GM18907 (cell line): Measurements from ENCODE around the gene ARHGAP22.
A peak's percentile ranks its signal among the peaks of the same experiment; 100 is the strongest.

Source experiments
- ATAC-seq: cut with Tn5 transposase; IDR thresholded peaks from one replicate; pipeline ENCODE4 v1.9.1; 2021; ENCODE audit warnings: mild to moderate bottlenecking, moderate library complexity; ENCODE audit not compliant: unreplicated experiment

Gene ARHGAP22

DNA sequence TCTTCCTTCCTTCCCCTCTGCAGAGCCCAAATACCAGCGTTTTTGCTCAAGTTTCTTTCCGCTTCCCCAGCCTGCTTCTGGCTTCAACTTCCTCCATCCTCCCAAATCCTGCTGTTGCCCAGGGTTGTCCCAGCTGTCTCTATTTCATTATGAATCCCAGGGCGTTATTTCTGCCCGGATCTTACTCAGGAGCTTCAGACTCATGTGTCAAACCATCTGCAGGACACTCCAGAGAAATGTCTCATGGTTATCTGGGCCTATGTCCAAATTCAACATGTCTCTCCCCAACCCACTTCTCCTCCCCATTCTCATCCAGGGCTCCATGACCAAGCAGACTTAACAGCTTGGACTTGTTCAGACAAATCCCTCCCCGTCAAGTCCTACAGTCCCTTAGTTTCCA is 15.6 kb downstream of the ARHGAP22 start:
- ATAC-seq, result no peak

DNA sequence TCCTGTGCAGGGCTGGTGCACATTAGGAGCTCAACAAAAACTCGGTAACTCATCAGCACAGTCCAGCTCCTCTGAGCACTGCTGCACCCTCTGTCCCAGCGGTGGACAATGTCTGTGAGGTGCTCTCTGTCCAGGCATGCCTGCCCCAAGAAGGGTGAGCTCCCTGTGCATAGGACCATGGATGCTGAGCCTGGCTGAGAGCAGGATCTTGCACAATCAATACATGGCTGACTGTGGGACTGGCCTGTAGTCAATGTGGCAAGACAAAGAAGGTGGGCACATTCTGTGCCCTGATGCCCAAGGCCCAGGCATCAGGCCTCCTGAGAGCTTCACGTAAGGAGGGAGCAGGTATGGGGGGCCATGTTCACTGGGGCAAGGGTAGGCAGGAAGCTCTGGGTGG is 17.1 kb downstream of the ARHGAP22 start:
- no peak for ATAC-seq

DNA sequence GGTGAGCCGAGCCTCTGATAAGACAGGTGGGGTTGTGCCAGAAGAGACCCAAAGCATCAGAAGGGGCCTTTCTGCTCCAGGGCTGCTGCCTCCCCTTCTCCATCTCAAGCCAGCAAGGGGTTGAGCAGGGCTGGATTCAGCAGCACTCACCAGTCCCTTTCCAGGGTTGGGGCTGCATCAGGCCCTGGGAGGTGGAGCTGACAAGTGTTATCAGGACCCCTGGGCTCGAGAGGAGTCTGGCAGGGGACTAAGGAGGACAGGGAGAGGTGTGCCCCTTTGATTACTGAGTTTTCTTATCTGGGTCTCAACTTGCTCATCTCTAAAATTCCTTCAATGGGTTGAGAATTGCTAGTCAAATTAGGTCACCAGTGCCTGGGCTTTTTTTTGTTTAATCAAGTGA is 17.8 kb downstream of the ARHGAP22 start:
- ATAC-seq, result no peak

DNA sequence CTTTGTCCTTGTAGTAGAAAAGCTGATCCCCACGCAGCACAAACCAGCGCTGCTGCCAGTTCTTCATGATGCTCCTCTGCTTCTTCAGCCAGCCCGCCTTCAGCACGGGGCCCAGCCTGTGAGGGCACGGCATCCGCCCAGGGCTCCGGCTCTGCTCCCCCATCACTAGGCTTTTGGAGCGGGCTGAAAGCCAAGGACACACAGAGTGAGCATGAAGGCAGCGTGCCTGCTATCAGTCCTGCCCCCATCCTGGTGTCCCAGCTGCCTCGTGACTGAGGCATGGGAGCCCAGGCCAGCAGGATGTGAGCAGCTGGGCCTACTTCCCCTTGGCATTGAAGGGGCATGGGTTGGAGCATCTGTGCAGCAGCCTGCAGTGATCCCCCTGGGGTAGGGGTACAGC is 21.9 kb downstream of the ARHGAP22 start:
- ATAC-seq, result no peak

DNA sequence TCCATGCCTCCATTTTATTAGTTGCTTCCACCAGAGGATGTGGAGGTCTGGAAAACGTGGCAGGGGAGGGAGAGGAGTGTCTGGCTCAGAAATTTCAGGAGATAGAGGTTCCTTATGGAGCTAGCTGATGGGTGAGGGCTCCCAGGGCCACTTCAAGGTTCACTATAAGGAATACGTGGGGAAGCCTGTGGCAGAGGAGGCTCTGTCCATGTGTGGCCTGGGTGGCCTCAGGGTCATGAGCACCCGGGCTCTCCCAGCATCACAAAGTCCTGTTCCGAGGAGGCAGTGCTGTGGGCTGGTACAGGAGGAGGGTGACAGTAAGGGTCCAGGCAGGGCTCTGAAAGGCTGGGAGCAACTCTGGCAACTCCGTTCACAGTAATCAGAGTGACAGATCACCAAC is 24.6 kb downstream of the ARHGAP22 start:
- no peak for ATAC-seq

DNA sequence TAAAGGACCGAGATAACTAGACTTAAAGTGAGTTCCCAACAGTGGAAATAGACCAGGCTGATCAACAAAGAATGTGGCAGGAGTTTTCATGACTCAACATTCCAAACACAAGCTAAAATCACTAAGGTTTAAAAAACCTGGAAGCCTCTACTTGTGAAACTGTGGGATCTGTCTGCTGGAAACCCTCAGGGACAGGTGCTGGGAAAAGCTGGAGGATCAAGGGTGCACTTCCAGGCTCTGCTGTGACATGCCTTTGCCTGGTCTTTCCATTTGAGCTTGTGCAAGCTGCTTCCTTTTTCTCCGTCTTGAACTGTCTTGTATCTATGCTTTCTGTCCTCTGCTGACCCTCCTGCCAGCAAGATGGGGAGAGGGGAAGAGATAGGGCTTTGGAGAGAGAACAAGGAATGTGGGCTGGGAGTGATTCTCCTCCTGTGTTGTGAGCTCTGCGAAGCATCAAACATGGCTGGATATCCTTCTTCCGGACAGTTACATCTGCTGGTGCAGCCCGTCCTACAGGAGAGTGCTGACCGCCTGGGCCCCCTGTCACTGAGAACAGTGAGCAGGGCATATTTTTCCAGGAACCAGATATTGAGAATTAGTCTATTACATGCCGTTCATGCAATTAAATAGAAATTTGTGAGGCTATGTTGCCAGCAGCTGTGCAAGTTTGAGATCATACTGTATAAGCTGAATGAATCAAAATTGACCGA is 25.5 kb downstream of the ARHGAP22 start:
- ATAC-seq, result no peak

DNA sequence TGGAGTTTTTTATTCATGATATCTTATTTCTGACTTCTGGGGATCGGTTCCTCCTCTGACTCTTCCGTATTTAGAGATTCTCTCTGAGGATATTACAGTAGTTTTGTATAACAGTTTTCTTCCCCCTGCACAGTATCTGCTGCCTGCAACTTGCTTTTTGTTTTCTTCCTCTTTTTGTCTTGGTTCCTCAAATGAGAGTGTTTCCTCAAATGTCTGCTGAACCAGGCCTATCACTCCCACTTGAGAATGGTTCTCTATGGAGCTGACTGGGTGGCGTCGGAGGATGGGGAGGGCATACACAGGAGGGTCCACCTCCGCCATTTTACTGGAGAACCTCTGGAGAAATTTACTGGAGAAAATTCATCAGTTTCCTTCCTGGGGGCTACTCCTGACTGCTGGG is 27.7 kb downstream of the ARHGAP22 start:
- ATAC-seq, result no peak

DNA sequence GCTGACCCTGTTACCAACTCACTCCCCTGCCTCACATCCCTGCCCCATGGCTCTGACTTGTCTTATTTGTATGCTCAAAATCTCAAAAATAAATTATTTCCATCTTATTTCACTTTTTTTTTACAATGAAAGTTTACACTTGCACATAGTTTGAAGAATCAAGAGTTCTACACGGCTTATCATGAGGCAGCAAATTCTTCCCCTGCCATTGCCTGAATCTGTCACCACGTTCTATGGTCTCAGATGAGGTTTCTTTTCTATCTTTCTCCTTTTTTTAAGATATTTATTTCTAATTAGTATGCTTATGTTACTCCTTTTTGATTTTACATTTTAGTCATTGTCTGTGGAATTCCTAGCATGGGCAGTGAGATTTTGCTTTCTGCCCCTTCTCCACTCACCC is 28.4 kb downstream of the ARHGAP22 start:
- ATAC-seq, result no peak

DNA sequence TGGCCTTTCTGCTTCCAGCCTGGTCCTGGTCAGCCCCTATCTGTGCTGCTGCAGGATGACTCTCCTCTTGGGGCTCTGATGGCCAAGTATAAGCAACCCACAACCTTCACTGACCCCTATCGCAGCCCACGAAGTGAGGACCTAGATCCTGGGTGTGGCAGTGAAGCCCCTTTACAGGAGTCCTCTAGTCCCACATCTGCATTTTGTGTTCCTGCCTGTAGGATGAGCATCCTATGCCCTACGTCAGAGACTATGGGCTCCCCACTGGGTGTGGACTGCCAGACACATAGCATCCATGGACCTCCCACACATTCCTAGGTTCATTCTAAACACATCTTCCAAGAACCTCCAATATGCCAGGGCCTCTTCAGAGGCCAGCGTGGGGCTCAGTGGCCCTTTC is 29.0 kb downstream of the ARHGAP22 start:
- no peak for ATAC-seq

DNA sequence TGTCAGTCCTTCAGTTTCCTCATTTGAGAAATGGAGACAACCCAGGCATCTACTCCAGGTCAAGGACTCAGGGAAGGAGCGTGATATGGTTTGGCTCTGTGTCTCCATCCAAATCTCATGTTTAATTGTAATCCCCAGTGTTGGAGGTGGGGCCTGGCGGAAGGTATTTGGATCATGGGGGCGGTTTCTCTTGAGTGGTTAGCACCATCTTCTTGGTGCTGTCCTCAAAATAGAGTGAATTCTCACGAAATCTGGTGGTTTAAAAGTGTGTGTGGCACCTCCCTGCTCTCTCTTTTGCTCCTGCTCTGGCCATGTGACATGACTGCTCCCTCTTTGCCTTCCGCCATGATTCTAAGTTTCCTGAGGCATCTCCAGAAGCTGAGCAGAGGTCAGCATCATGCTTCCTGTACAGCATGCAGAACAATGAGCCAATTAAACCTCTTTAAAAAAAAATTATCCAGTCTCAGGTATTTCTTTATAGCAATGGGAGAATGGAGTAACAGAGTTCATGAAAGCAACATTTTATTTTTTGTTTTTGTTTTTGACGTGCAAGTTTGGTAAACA is 30.0 kb downstream of the ARHGAP22 start:
- no peak for ATAC-seq

DNA sequence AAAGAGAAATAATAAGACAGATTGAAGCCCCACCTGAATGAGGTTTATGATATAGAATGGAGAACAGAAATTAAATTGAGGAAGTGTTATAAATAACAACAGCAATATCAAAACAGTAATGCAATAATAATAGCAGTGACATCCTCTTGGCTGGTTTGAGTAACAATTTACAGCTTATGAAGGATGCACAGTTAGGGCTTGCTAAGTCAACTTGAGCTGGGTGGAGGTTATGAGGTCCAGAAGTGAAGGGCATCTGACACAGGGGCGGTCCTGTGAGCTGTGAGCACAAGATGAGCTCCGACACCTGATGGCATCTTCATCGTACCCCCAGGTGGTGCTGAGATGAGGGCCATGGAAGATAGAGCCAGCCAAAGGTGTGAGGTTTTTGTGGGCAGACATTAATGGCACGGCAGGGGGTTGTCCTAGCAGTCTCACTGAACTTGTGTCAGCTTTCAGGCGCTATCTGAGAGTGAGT is 30.5 kb downstream of the ARHGAP22 start:
- ATAC-seq, result no peak

DNA sequence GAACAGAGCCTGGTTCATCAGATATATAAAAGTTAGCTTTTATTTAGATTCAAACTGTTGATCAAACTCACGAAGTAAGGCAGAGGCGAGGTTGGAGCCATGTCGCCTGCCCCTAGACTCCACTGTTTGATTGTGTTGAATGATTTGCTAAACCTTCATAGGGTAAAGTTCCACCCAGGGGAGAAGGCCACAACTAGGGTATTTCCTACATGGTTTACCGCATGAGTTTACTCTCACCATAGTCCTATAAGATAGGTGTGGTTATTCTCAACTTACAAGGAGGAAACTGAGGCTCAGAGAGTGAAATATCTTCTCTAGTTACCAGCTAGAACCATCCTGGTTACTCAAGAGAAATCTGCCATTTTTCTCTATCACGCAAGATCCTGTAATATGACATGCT is 31.8 kb downstream of the ARHGAP22 start:
- peak; percentile 58 for ATAC-seq

DNA sequence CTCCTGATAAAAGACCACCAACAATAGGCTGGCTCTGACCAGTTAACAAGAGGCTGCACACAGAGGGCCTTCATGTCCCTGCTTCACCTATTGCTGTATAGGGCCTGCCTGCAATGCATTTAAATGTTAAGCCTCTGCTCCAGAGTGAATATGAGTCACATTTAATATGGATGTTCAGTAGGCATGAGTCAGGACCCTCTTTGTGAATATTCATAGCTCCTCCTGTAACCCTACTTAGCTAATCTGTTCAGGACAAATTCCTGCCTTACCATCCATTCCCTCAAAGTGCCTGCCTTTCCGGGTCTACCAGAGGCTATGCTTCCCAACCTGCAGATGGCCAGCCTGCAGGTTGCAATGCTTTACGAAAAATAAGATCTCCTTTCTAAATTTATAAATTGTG is 32.5 kb downstream of the ARHGAP22 start:
- no peak for ATAC-seq

DNA sequence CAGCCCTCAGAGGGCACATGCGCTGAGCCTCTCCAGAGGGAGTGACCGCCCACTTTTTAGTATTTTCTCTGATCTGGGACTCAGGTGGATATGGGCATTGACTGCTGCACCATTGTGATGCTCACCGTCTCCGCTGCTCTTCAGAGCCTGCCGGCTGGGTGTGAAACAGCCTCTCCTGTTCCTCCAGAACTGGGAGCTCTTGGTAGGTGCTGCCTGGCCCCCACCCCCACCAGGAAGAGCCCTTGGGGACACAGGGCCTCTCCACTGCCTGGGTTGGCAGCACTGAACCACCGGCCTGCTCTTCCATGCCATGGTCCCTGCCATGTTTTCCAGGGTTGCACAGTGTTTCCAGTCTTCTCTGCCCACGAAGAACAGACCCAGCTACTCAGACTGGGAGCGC is 36.3 kb downstream of the ARHGAP22 start:
- ATAC-seq, result no peak

DNA sequence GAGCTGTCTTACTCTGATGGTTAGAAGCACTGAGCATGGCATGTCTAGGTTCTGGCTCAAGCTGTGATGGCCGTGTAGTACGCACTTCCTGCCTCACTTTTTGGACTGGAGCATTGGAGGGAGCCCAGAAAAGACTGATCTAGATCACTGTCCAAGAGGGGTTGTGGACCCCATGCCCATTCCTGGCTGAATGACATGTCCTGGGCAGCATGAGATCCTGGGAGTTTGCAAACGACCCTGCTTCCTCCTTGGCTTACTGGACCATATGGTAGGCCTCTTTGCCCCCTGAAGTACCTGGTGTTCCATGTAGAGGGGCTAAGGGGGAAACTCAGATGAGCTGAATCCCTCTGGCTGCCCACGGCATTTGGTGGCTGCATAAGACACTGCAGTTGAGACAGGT is 36.7 kb downstream of the ARHGAP22 start:
- ATAC-seq, result no peak

DNA sequence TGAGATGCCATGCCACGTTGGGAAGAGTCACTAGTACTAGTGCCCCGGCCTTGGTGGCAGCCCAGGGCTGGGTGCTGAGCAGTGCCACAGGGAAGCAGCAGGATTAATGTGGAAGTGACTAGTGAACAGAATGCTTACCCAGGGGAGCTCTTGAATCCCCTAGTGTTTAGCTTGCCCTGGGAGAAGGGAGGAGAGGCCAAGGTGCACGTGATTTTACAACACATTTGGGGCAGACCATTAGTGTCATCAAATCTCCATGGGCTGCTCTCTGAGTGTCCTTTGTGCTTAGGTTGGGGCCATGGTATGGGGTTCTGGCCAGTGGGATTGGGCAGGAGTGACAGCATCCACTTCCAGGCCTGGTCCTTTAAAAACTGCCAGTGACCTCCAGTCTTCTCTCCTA is 37.5 kb downstream of the ARHGAP22 start:
- no peak for ATAC-seq

DNA sequence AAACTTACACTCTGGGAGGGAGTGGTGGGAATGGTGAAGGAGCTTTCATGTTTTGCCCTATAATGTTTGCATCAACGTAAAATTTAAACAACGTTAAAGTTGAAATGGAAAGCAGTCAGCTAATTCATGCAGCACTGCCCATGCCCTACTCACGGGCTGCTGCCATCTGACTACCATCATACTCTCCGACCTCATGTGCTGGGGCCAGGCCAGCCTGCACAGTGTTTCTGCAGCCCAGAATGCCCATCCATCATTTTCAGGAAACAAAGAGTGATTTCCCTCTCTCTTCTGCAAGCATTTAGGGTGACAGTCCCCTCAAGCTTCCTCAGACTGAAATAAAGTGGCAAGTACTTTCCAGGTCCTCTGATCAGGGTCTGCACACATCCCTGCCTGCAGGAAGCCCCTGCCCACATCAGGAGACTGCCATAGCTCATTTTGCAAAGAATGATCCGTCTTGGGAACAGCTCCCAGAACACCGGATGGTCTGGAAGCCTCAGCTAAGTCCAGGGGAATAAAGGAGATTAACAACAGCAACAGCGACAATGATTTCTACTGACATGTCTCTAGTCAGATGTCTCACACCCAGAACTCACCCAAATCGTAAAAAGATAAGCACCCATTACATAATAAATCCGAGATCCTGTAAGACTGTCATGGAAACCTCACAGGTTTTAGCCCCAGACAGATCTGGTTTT is 40.3 kb downstream of the ARHGAP22 start:
- ATAC-seq, result no peak

DNA sequence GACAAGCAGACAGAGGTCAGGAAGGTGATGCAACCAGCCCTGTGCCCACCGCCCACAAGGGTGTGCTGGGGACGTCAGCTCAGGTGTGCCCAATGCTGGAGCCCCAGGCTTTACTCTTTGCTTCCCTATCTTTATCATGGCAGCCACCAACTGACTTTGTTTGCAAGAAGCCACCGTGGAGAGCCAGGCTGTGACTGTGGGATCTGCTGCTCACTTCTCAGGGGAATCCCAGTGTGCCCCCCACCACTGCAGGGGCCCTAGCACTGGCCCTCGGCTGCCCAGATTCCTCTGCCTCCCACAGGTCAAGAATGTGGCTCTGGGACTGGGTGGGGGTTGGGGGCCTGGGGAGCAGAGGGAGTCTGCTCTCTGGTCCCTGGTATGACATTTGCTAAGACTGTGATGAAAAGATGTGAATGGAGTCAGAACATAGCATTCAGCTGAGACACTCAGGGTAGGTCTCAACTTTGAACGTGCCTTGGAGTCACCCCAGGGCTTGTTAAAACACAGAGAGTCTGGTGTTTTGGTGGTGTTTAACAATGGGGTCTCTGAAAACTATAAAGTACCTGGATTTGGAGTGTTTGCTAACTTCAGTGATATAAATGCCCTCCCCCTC is 47.3 kb downstream of the ARHGAP22 start:
- no peak for ATAC-seq

DNA sequence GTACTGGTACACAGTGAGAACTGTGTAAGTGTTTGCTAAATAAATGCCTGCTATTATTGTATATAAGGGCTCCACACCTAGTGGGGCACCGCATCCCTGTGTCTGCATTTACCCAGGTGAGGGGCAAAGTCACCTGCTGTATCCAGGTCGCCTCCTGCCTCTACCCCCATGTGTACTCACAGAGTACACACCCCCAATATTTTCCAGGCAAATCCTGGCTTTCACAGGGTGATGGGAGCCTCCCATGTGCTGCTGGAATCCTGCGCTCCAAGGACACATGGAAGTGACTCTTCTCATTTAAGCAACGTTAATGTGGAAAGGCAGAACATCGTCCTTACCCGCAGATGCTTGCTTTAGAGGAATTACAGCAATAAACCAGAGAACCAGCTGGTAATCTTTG is 48.2 kb downstream of the ARHGAP22 start:
- ATAC-seq, result no peak

DNA sequence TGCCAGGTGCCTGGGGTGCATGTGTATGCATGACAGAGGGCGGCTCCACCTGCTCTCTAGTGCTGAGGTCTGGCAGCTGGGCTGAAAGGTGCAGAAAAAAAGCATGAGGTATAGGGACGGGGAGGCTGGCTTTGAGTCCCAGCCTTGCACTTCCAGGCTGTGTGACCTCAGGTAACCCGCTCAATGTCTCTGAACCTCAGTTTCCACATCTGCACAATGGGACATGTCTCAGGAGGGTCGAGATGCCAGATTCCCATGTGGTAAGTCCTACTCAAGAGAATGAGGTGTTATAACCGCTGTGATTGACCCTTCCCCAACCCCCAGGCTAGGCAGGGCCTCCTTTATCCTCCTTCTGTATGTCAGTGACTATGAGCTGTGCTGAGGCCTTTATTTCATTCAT is 48.8 kb downstream of the ARHGAP22 start:
- ATAC-seq, result no peak

DNA sequence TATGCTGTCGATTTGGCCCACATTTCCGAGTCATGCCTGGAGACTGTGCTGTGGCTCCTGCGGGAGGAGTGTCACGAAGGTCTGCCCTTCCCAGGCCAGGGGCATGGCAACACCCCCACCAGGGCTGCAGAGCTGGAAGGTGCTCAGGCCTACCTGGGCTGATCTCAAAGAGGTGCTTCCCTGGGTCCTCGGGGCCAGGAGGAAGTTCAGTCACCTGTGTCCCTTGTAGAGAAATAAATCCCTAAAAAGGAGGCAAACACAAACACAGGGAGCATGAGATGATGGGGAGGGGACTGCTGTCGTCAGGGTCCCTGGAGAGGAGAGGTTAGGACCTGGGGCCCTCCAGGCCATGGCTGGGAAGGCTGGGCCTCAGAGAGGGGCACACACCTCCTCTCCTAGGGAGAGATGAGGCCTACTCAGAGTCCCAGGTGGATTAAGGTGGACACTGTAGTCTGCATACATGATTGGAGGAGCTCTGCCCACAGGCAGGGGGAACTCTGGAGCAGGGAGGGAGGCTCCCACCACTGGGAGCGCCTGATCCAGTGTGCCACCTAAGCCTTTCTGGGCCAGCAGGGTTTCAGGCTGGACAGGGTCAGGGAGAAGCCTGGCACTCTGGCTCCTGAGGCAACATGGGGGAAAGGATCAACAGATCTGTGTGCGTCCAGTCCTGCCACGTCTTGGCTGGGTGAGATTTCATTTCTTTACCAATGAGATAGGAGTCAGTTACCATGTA is 49.4 kb downstream of the ARHGAP22 start:
- no peak for ATAC-seq
